Activated CD4-positive, alpha-beta T cell treated with anti-CD3 and anti-CD28 coated beads, Interleukin-2, amount 10 ng/mL, durations not matched to agents 24 days and 14 days (primary cell): Measurements from ENCODE around the gene RAB3IL1. TPM values are rescaled to one million over a fixed set of nuclear protein-coding genes. Genes with fewer than 3 reads are reported as not detected.
A peak's percentile ranks its signal among the peaks of the same experiment; 100 is the strongest.

Experiments used
- DNase-seq: peaks from one replicate; pipeline ENCODE4 v3.0.0; 2022
- H3K27ac Mint-ChIP-seq: one replicate; pipeline ENCODE4 v1.8.0; 2022; ENCODE audit warnings: mild to moderate bottlenecking, mixed read lengths
- H3K27me3 Mint-ChIP-seq: one replicate; pipeline ENCODE4 v1.8.0; 2022; ENCODE audit warnings: mixed read lengths
- H3K36me3 Mint-ChIP-seq: one replicate; pipeline ENCODE4 v1.8.0; 2022; ENCODE audit warnings: low read depth, mild to moderate bottlenecking, mixed read lengths
- H3K4me1 Mint-ChIP-seq: one replicate; pipeline ENCODE4 v1.8.0; 2021; ENCODE audit warnings: mixed read lengths
- H3K4me3 Mint-ChIP-seq: one replicate; pipeline ENCODE4 v1.8.0; 2022; ENCODE audit warnings: mild to moderate bottlenecking, moderate library complexity, mixed read lengths
- H3K9me3 Mint-ChIP-seq: one replicate; pipeline ENCODE4 v1.8.0; 2021; ENCODE audit warnings: mixed read lengths
- intact Hi-C: fragments of 100-400 bp; cut with micrococcal nuclease; formaldehyde crosslinking; loops from one replicate; pipeline ENCODE4 v1.15.1; 2023
- total RNA-seq: library from RNA; stranded (reverse); gene quantifications from 2 replicates; pipeline ENCODE4 v1.2.3, GENCODE V29; 2022

The RAB3IL1 gene
- total RNA-seq, 1 donor from 2014 or later, result 0.12 TPM

DNA sequence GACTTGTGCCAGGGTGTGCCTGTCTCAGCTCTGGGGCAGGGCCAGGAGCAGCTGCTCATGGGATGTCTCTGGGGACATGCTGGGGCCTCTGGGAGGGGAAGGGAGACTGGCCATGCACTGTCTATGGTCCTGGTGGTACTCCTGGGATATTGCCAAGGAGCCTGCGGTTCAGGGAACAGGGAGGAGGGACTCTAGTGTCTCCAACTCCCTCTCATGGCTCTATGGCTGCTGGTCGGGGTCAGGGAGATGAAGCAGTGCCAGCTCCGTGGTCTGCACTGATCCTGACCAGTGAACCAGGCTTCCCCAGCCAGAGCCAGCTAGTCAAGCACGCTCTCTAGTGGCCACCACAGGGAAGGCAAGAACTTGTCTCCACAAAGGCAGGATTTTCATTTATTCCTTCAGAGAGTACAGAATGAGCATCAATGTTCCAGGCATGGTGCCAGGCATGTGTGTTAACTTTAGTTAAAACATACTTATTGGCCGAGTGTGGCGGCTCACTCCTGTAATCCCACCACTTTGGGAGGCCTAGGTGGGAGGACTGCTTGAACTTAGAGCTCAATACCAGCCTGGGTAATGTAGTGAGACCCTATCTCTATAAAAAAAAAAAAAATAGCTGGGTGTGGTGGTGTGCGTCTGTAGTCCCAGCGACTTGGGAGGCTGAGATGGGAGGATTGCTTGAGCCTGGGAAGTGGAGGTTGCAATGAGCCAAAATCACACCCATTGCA lies 30.3 kb upstream of the RAB3IL1 start:
- peaks cover 2% of the 10 kb centered on the region for H3K4me1 Mint-ChIP-seq
- no peak overlapping the region for H3K4me3 Mint-ChIP-seq
- no peaks in the 10 kb centered on the region for H3K36me3 Mint-ChIP-seq
- H3K9me3 Mint-ChIP-seq, result no peaks in the 10 kb centered on the region
- peaks cover 8% of the 10 kb centered on the region for H3K27me3 Mint-ChIP-seq
- H3K27ac Mint-ChIP-seq, result no peak overlapping the region
- intact Hi-C loops, result loop anchor here (1.0 to 5.0 kb wide), 5 partner anchors 48 to 160 kb away; no protein-coding TSS in a partner anchor
- peak; percentile 91 for DNase-seq

DNA sequence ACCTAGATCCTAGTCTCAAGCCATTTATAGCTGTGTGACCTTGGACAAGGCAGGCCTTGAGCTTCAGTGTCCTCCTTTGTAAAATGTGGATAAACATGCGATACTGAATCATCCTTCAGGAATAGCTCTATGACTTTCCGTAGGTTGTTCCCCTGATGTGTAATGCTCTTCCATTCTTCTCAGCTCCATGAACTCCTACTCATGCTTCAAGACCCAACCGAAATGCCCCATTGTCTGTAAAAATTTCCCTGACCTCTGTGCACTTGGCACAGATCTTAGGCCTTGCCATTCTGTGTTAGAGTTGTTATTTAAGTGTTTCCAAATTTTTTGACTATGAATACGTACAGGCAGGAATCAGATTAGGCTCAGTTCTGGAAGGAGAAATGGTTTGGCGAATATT lies 29.5 kb upstream of the RAB3IL1 start:
- no peaks in the 10 kb centered on the region for H3K36me3 Mint-ChIP-seq
- H3K9me3 Mint-ChIP-seq, result no peaks in the 10 kb centered on the region
- DNase-seq, result no peak
- H3K27me3 Mint-ChIP-seq, result peaks cover 11% of the 10 kb centered on the region
- intact Hi-C loops, result loop anchor here (1.0 to 5.0 kb wide), 5 partner anchors 48 to 160 kb away; no protein-coding TSS in a partner anchor
- peaks cover 2% of the 10 kb centered on the region for H3K4me1 Mint-ChIP-seq
- H3K27ac Mint-ChIP-seq, result no peak overlapping the region
- no peak overlapping the region for H3K4me3 Mint-ChIP-seq

DNA sequence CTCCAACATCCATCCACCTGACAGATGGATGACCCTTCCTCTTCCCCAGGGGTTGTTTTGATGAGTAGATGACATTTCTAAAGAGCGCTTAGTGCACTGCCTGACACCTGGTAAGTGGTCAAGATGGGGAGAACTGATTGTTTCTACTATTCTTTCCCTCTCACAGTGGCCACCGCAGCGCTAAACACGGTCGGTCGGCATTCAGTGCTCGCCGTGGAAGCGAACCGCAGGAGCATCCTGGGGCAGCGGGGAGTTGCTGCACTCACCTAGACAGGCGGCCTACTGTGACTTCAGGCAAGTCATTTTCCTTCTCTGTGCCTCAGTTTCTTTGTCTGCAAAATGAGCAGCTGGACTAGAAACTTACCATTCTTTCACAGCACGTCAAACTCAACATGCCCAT lies 27.8 kb upstream of the RAB3IL1 start:
- no peaks in the 10 kb centered on the region for H3K36me3 Mint-ChIP-seq
- intact Hi-C loops, result loop anchor here (5.0 kb wide), 2 partner anchors 137 to 162 kb away; no protein-coding TSS in a partner anchor
- H3K4me3 Mint-ChIP-seq, result no peak overlapping the region
- H3K27me3 Mint-ChIP-seq, result peaks cover 12% of the 10 kb centered on the region
- peaks cover 2% of the 10 kb centered on the region for H3K4me1 Mint-ChIP-seq
- DNase-seq, result no peak
- H3K27ac Mint-ChIP-seq, result no peak overlapping the region
- H3K9me3 Mint-ChIP-seq, result no peaks in the 10 kb centered on the region

DNA sequence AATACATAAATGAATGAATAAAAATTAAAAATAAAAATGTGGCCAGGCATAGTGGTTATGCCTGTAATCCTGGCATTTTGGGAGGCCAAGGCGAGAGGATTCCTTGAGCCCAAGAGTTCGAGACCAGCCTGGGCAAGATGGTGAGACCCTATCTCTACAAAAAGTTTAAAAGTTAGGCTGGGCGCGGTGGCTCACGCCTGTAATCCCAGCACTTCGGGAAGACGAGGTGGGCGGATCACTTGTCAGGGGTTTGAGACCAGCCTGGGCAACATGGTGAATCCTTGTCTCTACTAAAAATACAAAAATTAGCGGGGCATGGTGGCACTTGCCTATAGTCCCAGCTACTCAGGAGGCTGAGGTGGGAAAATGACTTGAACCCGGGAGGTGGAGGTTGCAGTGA lies 23.1 kb upstream of the RAB3IL1 start:
- Mint-ChIP-seq H3K27me3 (peaks cover 34% of the 10 kb centered on the region), H3K4me3 (no peak overlapping the region), H3K4me1 (no peaks in the 10 kb centered on the region), H3K36me3 (no peaks in the 10 kb centered on the region), H3K27ac (no peak overlapping the region), H3K9me3 (peaks cover 8% of the 10 kb centered on the region)
- no peak for DNase-seq
- intact Hi-C loops, result no loop called here

DNA sequence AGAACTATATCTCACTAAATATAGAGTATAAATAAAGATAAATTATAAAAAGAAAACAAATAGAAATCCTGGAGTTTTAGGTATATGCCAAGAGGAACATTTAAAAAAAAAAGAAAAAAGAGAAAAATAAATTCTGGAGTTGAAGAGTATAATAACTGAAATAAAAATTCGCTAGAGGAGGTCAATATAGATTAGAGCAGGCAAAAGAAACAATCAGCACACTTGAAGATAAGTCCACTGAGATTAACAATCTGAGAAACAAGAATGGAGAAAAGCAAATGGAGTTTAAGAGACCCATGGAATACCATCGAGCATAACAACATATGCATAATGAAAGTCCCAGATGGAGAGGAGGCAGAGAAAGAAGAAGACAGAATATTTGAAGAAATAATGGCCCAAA lies 18.5 kb upstream of the RAB3IL1 start:
- H3K27me3 Mint-ChIP-seq, result peaks cover 39% of the 10 kb centered on the region
- H3K4me3 Mint-ChIP-seq, result no peak overlapping the region
- no peaks in the 10 kb centered on the region for H3K36me3 Mint-ChIP-seq
- no peak overlapping the region for H3K27ac Mint-ChIP-seq
- peaks cover 13% of the 10 kb centered on the region for H3K9me3 Mint-ChIP-seq
- DNase-seq, result no peak
- no peaks in the 10 kb centered on the region for H3K4me1 Mint-ChIP-seq
- intact Hi-C loops, result no loop called here

DNA sequence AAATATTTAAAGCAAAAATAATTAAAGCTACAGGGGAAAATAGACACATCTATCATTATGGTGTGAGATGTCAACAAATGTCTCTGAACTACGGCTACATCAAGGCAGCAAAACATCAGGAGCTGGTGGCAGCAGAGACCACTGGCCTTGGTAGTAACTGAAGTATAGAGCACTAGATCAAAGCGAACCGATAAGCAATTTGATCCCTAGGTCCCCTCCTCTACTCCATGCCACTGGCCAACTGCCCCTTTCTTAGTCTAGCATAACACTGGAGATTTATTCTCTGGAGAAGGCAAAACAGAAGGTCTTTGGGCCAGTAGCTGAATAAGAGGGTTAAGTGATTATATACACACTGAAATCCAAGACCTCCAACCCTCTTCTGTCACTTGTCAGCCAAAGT lies 13.6 kb upstream of the RAB3IL1 start:
- intact Hi-C loops, result no loop called here
- H3K4me3 Mint-ChIP-seq, result no peak overlapping the region
- H3K27me3 Mint-ChIP-seq, result peaks cover 22% of the 10 kb centered on the region
- H3K4me1 Mint-ChIP-seq, result no peaks in the 10 kb centered on the region
- no peak overlapping the region for H3K27ac Mint-ChIP-seq
- no peaks in the 10 kb centered on the region for H3K36me3 Mint-ChIP-seq
- no peak for DNase-seq
- peaks cover 6% of the 10 kb centered on the region for H3K9me3 Mint-ChIP-seq

DNA sequence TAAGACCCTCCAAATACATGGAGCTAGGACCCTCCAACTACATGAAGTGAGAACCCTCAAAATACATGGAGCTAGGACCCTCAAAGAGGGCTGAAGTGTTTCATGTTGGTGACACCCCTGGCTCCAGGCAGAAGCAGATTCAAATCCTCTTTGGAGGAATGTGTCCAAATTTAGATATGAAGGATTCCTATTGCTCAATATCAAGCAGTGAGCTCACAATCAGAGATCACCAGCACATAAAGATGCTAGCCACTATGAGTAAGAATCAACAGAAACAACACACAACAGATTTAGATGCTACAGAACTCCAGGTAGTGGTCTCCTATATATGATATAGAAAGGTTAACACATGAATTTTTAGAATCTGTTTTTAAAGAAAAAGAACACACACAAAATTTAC lies 11.2 kb upstream of the RAB3IL1 start:
- Mint-ChIP-seq H3K9me3 (peaks cover 4% of the 10 kb centered on the region), H3K27ac (no peak overlapping the region), H3K4me1 (no peaks in the 10 kb centered on the region), H3K4me3 (no peak overlapping the region), H3K27me3 (peaks cover 26% of the 10 kb centered on the region), H3K36me3 (no peaks in the 10 kb centered on the region)
- no peak for DNase-seq
- intact Hi-C loops, result no loop called here

DNA sequence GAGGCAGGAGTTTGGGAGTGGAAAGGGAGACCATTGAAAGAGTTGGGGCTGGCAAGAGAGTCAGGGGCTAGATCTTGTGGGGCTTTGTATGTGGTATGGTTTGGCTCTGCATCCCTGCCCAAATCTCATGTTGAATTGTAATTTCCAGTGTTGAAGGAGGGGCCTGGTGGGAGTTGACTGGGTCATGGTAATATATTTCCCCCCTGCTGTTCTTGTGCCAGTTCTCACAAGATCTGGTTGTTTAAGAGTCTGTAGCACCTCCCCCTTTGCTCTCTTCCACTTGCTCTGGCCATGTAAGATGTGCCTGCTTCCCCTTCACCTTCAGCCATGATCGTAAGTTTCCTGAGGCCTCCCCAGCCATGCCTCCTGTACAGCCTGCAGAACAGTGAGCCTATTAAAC lies 10.1 kb upstream of the RAB3IL1 start:
- Mint-ChIP-seq H3K27ac (no peak overlapping the region), H3K9me3 (peaks cover 4% of the 10 kb centered on the region), H3K27me3 (peaks cover 22% of the 10 kb centered on the region), H3K4me1 (no peaks in the 10 kb centered on the region), H3K4me3 (no peak overlapping the region), H3K36me3 (no peaks in the 10 kb centered on the region)
- no peak for DNase-seq
- intact Hi-C loops, result no loop called here

DNA sequence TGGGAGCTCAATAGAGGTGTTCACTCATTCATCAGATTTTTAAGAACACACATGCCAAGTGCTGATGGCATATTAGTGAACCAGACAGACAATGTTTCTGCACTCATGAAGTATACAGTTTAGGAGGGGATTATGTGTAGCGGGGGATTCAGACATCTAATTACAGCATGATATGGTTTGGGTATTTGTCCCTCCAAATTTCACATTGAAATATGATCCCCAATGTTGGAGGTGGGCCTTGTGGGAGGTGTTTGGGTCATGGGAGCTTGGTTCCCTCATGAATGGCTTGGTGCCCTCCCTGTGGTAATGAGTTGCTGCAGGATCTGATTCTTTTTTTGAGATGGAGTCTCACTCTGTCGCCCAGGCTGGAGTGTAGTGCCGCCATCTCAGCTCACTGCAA lies 8.9 kb upstream of the RAB3IL1 start:
- no peak overlapping the region for H3K4me3 Mint-ChIP-seq
- no peaks in the 10 kb centered on the region for H3K36me3 Mint-ChIP-seq
- no peak for DNase-seq
- H3K27me3 Mint-ChIP-seq, result peaks cover 22% of the 10 kb centered on the region
- peaks cover 1% of the 10 kb centered on the region for H3K9me3 Mint-ChIP-seq
- intact Hi-C loops, result no loop called here
- H3K4me1 Mint-ChIP-seq, result no peaks in the 10 kb centered on the region
- H3K27ac Mint-ChIP-seq, result no peak overlapping the region

DNA sequence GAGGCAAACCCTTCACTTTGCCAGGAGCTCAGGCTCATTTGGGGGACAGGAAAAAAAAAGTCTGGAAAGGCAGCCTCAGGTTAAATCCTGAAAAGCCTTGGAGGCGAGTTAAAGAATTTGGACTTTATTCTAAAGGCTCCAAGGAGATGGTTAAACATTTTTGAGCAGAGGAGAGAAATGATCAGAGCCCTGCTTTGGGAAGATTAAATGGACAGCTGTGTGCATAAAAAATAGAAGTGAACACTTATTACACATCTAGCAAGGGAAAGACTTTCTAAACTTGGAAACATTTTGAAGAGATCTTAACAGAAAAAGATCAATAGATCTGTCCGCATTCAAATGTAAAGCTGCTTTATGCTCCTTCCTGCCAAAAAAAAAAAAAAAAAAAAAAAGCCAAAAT lies 8.4 kb upstream of the RAB3IL1 start:
- H3K27ac Mint-ChIP-seq, result no peak overlapping the region
- intact Hi-C loops, result no loop called here
- H3K9me3 Mint-ChIP-seq, result no peaks in the 10 kb centered on the region
- H3K4me1 Mint-ChIP-seq, result no peaks in the 10 kb centered on the region
- no peak overlapping the region for H3K4me3 Mint-ChIP-seq
- peaks cover 21% of the 10 kb centered on the region for H3K27me3 Mint-ChIP-seq
- DNase-seq, result no peak
- no peaks in the 10 kb centered on the region for H3K36me3 Mint-ChIP-seq

DNA sequence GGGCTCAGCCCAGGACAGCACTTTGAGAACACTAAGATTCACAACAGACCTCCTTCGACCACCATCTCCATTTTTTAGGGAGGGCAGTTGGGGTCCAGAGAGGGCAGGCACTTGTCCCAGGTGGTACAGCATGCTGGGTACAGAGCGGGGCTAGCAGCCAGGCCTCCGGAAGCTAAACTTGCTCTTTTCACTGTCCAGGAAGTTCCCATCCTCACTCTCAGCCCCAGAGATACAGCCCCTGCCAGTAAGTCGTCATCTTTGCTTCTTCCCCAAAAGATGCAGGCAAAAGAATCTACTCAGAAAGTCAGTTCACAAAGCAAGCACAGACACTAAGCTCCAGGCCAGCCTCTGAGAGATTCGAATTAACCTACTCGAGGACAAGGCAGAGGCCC lies 6.7 kb upstream of the RAB3IL1 start:
- no peak overlapping the region for H3K27ac Mint-ChIP-seq
- no peaks in the 10 kb centered on the region for H3K36me3 Mint-ChIP-seq
- intact Hi-C loops, result no loop called here
- H3K27me3 Mint-ChIP-seq, result peaks cover 32% of the 10 kb centered on the region
- no peaks in the 10 kb centered on the region for H3K9me3 Mint-ChIP-seq
- no peak for DNase-seq
- no peaks in the 10 kb centered on the region for H3K4me1 Mint-ChIP-seq
- H3K4me3 Mint-ChIP-seq, result no peak overlapping the region

DNA sequence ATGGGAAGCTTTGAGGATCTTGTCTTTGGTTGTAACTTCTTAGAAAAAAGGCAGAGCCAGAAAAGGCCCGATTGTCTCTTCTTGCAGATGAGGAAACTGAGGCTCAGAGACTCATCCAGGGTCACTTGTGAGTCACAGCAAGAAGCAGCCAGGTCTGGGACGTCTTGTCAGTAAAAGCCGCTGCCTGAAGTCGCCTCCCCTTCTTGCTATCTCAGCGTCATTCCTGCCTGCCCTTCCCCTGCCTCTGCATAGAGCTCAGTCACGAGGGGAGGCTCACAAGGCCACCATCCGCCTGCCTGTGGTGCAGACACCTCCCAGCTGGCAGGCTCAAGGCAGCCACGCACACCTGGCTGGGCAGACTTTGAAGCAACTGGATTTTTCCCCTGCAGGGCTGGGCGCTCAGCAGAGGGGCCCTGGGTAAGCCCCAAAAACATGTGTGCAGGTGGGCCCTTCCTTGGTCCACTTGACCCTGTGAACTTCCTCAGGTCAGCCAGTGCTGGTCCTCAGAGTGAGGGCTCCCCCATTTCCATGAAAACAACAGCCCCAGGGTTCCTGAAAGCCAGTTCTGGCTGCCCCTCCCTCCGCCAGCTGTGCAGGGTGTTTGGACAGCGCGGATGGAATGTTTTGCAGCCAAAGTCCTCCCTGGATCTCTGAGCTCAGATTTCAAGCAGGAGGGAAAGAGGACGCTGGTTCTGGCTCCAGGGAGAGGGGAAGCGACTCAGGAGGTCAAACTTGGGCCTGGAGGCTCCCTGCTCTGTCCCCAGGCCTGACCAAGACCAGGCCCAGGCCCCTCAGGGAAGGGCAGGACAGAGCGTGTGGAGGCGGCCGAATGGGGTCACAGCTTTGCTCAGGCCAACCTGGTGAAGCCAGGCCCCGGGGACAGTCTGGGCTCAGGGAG lies 6.0 kb upstream of the RAB3IL1 start:
- H3K4me3 Mint-ChIP-seq, result no peak overlapping the region
- peak; percentile 49 for DNase-seq
- H3K4me1 Mint-ChIP-seq, result no peaks in the 10 kb centered on the region
- H3K27me3 Mint-ChIP-seq, result peaks cover 38% of the 10 kb centered on the region
- no peaks in the 10 kb centered on the region for H3K36me3 Mint-ChIP-seq
- intact Hi-C loops, result no loop called here
- H3K27ac Mint-ChIP-seq, result no peak overlapping the region
- H3K9me3 Mint-ChIP-seq, result no peaks in the 10 kb centered on the region

DNA sequence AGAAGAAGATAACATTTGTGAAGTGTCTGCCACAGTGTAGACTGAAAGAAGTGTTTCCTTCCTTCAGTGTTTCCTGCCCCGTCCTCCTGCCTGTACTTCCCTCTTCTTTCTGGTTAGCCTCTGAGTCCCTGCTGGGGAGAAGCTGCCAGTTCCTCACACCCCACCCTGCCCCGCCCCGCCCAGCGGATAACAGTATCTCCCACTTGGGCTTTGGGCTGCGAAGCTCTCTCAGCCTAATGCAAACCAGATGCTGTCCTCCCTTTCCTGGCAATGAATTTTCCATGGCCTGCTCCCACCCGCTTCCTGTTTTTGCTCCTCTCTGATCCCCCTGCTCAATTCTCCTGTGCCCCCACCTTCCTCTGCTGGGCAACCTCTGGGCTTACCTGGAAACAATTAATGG lies 5.2 kb upstream of the RAB3IL1 start:
- Mint-ChIP-seq H3K4me1 (peaks cover 7% of the 10 kb centered on the region), H3K4me3 (no peak overlapping the region), H3K27me3 (peaks cover 47% of the 10 kb centered on the region), H3K27ac (no peak overlapping the region), H3K36me3 (no peaks in the 10 kb centered on the region), H3K9me3 (no peaks in the 10 kb centered on the region)
- intact Hi-C loops, result no loop called here
- no peak for DNase-seq

DNA sequence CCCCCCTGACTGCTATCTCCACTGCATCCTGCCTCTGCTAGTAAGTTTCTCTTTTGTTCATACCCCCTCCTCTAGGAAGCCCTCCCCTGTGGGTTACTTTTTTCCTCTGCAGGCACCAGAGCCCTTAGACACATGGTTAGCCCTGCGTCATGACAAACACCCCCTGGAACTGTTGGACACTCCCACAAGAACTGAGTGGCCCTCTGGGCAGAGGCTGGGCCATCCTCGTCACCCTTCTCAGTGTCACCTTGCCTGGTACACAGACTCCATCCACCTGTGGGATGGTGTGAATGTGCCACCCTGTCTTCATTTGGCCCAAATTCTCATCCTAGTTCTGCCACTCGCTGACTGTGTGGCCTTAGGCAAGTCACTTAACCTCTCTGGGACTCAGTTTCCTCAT lies 4.1 kb upstream of the RAB3IL1 start:
- Mint-ChIP-seq H3K4me1 (peaks cover 7% of the 10 kb centered on the region), H3K36me3 (no peaks in the 10 kb centered on the region), H3K4me3 (no peak overlapping the region), H3K9me3 (no peaks in the 10 kb centered on the region), H3K27ac (no peak overlapping the region), H3K27me3 (peaks cover 48% of the 10 kb centered on the region)
- intact Hi-C loops, result no loop called here
- no peak for DNase-seq
